GM12891 (cell line): ENCODE data around the gene ILF3.

Source experiments
- POLR2A ChIP-seq: IDR thresholded peaks from 2 replicates; pipeline ENCODE4 v1.6.1; 2011; ENCODE audit warnings: low read depth, low read length, control low read depth
- POLR2AphosphoS5 ChIP-seq: IDR thresholded peaks from 2 replicates; pipeline ENCODE4 v1.6.1; 2011; ENCODE audit warnings: low read depth, low read length, control low read depth
- TAF1 ChIP-seq: IDR thresholded peaks from 2 replicates; pipeline ENCODE4 v1.6.1; 2011; ENCODE audit warnings: low read depth, low read length, control low read depth

DNA sequence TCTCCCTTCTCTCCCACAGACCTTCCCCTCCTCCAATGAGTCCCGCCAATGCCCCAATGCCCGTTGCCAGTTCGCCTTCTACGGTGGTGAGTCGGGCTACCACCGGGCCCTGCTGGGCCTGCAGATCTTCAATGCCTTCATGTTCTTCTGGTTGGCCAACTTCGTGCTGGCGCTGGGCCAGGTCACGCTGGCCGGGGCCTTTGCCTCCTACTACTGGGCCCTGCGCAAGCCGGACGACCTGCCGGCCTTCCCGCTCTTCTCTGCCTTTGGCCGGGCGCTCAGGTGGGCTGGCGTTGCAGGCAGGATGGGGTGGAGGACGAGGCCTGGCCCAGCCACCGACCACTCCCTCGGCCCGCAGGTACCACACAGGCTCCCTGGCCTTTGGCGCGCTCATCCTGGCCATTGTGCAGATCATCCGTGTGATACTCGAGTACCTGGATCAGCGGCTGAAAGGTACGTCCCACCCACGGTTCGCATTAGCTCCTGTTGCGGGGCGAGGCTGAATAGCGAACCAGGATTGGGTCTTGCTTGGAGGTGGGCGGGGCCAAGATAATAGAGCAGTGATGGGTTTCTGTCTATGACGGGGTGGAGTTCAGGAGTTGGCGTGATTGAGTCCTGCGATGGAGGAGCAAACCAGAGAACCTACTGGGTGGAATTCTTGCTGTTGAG lies 17.7 kb upstream of the ILF3 start:
- TF ChIP-seq POLR2A (no peak), POLR2AphosphoS5 (no peak), TAF1 (no peak)
